ENCODE results near the gene ZNF10. TPM values are rescaled to one million over a fixed set of nuclear protein-coding genes. Genes with fewer than 3 reads are reported as not detected.

ZNF10 gene
- total and polyA plus RNA-seq, 2 of the 4 experiments (the other 2 are of a cell fraction) = 4.1 to 6.1 TPM

DNA sequence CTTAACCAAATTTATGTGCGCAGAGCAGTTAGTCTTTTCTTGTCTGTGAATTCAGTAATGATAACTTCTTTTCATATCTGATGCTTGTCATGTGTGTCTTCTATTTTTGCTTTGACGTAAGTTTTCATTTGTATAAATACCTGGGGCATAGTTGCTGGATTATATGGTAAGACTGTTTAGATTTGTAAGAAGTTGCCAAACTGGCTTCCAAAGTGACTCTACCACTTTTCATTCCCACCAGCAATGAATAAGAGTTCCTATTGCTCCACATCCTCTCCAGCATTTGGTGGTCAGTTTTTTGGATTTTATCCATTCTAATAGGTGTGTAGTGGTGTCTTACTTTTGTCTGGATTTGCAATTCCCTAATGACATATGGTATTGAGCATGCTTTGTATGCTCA lies 59.7 kb downstream of the ZNF10 start (continued):
- no peak for TF ChIP-seq RCOR1 (IDR thresholded peaks at IDR 0.05; ENCODE audit: insufficient replicate concordance, low read length)

DNA sequence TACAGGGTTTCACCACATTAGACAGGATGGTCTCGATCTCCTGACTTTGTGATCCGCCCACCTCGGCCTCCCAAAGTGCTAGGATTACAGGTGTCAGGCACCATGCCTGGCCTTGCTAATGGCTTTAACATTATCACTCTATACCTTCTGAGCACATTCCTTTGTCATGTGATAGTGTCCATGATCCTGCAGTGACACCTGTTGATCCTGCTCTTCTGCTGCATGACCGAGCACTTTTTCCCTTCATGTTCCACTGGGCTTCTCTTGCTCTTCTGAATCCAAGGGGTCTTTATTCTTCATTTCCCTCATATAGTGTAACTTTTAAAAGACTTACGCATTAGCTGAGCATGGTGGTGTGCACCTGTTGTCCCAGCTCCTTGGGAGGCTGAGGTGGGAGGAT lies 62.4 kb downstream of the ZNF10 start:
- BruUV-seq (replicated peaks) = no TSS peak
- Histone ChIP-seq H3K27ac (ENCODE audit: insufficient read depth, low read length) (no peak overlapping the region), H2AFZ (replicated peaks; ENCODE audit: low read length, poor library complexity) (no peak overlapping the region), H2BK5ac (ENCODE audit: low read depth, low read length, poor library complexity, severe bottlenecking) (no peak overlapping the region), H3K4ac (ENCODE audit: low read depth, low read length) (no peak overlapping the region), H3K14ac (replicated peaks; ENCODE audit: low read depth, low read length) (no peak overlapping the region), H2AK9ac (replicated peaks; ENCODE audit: low read depth, low read length, poor library complexity) (no peak overlapping the region), H3K9ac (ENCODE audit: low read depth, low read length) (no peak overlapping the region), H3K36me3 (ENCODE audit: control insufficient read depth, insufficient read depth, low read length) (peaks cover 68% of the 10 kb centered on the region), H3K9me1 (ENCODE audit: insufficient read depth, low read length) (no peaks in the 10 kb centered on the region), H3K27me3 (ENCODE audit: control insufficient read depth, insufficient read depth, low read length) (no peaks in the 10 kb centered on the region), H3K23ac (ENCODE audit: low read depth, low read length) (no peak overlapping the region), H3K4me1 (ENCODE audit: control insufficient read depth, insufficient read depth, low read length) (no peaks in the 10 kb centered on the region), H2AK5ac (ENCODE audit: low read depth, low read length) (no peak overlapping the region), H4K91ac (ENCODE audit: insufficient read depth, low read depth, low read length) (no peak overlapping the region), H2BK15ac (ENCODE audit: low read depth, low read length) (no peak overlapping the region), H4K8ac (ENCODE audit: low read depth in 2 of 2, low read length in 2 of 2) (no peak overlapping the region), H3K4me2 (ENCODE audit: low read depth, low read length) (no peak overlapping the region), H2BK120ac (ENCODE audit: low read depth, low read length) (no peak overlapping the region), H3K18ac (ENCODE audit: low read depth, low read length) (no peak overlapping the region), H3K4me3 (ENCODE audit: insufficient read depth, low read depth, low read length) (no peak overlapping the region), H3K9me3 (ENCODE audit: control insufficient read depth, insufficient read depth, low read length) (peaks cover 69% of the 10 kb centered on the region), H3K56ac (ENCODE audit: extremely low read depth, insufficient read depth, low read length) (no peak overlapping the region), H4K20me1 (ENCODE audit: insufficient read depth, low read length) (no peaks in the 10 kb centered on the region), H2BK20ac (ENCODE audit: low read depth, low read length) (no peak overlapping the region), H3K79me1 (ENCODE audit: low read depth in 1 of 2, low read length in 2 of 2) (peaks cover 0 to 4% of the 10 kb centered on the region in 2 experiments; a peak in 2 of 4 replicates), H4K5ac (ENCODE audit: low read depth, low read length) (no peak overlapping the region)
- dilution Hi-C loops (cut with HindIII; ENCODE audit: low sequenced_read_pairs, unreplicated experiment) (no loop called here), in situ Hi-C loops (cut with MboI; ENCODE audit: low sequenced_read_pairs) (no loop called here), intact Hi-C loops (cut with micrococcal nuclease) (no loop called here)
- ATAC-seq (ENCODE audit: low read depth) (no peak), DNase-seq (no peak)
- ChIA-PET CTCF (no interaction called here), POLR2A (ENCODE audit: unreplicated experiment) (no interaction called here)
- WGBS, 2 experiments (ENCODE audit: extremely low coverage in 2 of 2, insufficient read length in 1 of 2) = 100% methylated on average over 3 of the region's 5 CpGs; no CpG with 5 or more reads in 1 of the 2 experiments
- TF ChIP-seq, protein P1, sequence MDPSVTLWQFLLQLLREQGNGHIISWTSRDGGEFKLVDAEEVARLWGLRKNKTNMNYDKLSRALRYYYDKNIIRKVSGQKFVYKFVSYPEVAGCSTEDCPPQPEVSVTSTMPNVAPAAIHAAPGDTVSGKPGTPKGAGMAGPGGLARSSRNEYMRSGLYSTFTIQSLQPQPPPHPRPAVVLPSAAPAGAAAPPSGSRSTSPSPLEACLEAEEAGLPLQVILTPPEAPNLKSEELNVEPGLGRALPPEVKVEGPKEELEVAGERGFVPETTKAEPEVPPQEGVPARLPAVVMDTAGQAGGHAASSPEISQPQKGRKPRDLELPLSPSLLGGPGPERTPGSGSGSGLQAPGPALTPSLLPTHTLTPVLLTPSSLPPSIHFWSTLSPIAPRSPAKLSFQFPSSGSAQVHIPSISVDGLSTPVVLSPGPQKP (IDR thresholded peaks at IDR 0.05; ENCODE audit: borderline replicate concordance, low read depth, low read length) = no peak
- TF ChIP-seq CHD1 (IDR thresholded peaks at IDR 0.05; ENCODE audit: low read depth, low read length) = no peak
- TF ChIP-seq, protein P2, sequence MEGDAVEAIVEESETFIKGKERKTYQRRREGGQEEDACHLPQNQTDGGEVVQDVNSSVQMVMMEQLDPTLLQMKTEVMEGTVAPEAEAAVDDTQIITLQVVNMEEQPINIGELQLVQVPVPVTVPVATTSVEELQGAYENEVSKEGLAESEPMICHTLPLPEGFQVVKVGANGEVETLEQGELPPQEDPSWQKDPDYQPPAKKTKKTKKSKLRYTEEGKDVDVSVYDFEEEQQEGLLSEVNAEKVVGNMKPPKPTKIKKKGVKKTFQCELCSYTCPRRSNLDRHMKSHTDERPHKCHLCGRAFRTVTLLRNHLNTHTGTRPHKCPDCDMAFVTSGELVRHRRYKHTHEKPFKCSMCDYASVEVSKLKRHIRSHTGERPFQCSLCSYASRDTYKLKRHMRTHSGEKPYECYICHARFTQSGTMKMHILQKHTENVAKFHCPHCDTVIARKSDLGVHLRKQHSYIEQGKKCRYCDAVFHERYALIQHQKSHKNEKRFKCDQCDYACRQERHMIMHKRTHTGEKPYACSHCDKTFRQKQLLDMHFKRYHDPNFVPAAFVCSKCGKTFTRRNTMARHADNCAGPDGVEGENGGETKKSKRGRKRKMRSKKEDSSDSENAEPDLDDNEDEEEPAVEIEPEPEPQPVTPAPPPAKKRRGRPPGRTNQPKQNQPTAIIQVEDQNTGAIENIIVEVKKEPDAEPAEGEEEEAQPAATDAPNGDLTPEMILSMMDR (conservative IDR thresholded peaks at IDR 0.05; ENCODE audit: low read depth, low read length) = no peak
- TF ChIP-seq RCOR1 (IDR thresholded peaks at IDR 0.05; ENCODE audit: insufficient replicate concordance, low read length) = no peak
- no peak for TF ChIP-seq MXI1 (IDR thresholded peaks at IDR 0.05; ENCODE audit: borderline replicate concordance, low read depth, low read length)
- TF ChIP-seq MAFK (IDR thresholded peaks at IDR 0.05; ENCODE audit: low read depth, low read length) = no peak

Data from IMR-90 (cell line).